ENCODE data around the gene FNBP1.

FNBP1 gene

DNA sequence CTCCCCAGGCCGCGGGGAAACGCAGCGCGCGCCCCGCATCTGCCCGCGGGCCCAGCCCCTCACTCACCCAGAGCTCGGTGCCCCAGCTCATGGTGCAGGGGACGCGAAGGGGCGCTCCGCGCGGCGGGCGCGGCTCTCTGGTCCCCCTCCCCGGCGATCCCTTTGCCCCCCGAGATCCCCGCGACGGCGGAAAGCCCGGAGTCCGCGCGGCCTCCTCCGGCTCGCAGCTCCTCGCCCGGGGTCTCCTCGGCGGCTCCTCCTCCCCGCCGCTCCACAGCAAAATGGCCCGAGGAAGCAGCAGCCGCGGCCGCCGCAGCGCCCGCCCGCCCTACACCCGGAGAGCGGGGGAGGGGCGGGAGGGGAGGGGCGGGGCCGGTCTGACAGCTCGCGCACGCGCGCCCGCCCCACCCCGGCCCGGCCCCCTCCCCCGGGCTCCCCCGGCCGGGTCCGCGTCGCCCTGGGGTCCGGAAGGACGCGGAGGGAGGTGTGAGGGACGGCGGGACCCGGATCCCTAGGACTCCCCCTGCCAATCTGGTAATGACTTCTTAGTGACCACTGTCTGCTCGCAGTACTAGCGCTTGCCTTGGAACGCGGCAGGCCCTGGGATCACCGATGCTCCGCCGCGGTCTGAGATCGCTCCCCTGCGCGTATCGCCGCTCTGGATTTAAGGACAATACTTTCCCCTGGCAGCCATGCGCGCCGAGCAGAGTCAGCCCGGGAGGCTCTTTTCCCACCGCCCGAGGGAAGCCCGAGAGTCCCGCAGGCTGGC is at the start of gene FNBP1:
Gene FNBP1 (minus strand): TSS at position 305 of the 769 bp plus-strand sequence. CDS start 214 bp downstream, at position 91.
- peak within 1 kb of the TSS; percentile 98 for H3K27ac ChIP-seq
- TF ChIP-seq, protein P1, sequence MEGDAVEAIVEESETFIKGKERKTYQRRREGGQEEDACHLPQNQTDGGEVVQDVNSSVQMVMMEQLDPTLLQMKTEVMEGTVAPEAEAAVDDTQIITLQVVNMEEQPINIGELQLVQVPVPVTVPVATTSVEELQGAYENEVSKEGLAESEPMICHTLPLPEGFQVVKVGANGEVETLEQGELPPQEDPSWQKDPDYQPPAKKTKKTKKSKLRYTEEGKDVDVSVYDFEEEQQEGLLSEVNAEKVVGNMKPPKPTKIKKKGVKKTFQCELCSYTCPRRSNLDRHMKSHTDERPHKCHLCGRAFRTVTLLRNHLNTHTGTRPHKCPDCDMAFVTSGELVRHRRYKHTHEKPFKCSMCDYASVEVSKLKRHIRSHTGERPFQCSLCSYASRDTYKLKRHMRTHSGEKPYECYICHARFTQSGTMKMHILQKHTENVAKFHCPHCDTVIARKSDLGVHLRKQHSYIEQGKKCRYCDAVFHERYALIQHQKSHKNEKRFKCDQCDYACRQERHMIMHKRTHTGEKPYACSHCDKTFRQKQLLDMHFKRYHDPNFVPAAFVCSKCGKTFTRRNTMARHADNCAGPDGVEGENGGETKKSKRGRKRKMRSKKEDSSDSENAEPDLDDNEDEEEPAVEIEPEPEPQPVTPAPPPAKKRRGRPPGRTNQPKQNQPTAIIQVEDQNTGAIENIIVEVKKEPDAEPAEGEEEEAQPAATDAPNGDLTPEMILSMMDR (conservative IDR thresholded peaks at IDR 0.05): no peak; the same call in 1 of the 2 replicates

DNA sequence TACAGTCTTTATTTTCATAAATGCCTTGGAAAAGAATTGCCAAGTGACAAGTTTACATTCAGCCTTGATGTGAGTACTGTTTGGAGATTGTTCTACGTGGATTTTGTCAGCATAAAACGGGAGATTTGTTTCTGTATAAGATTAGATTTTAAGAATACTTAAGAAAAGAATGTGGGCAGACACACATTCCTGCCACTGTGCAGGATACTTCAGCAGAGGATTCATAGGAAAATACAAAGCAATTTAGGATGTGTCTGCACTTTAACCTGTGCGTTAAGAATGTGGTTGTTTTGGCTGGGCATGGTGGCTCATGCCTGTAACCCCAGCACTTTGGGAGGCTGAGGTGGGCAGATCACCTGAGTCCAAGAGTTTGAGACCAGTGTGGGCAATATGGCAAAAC is 47.9 kb upstream of the FNBP1 start:
- TF ChIP-seq, protein P1 (conservative IDR thresholded peaks at IDR 0.05): no peak
- H3K27ac ChIP-seq: no peak overlapping the region

DNA sequence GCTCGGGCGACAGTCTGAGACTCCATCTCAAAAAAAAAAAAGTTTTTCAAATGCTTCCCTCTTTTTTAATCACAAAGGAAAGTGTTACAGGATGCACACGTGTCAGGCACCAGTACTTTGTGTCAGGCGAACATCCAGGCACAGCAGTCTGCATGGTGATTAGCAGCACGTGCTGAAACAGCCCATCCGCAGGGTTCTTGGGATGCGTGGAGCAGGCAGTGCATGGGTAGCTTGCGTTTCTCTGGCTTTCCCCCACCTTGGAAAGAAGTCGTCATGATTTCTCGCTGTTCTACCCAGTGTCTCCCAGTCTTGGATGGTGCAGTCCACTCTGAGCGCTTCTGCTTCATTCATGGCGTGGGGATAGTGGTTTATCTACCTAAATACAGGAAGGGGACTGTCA is 46.2 kb upstream of the FNBP1 start:
- H3K27ac ChIP-seq: no peak overlapping the region
- TF ChIP-seq, protein P1 (conservative IDR thresholded peaks at IDR 0.05): no peak

DNA sequence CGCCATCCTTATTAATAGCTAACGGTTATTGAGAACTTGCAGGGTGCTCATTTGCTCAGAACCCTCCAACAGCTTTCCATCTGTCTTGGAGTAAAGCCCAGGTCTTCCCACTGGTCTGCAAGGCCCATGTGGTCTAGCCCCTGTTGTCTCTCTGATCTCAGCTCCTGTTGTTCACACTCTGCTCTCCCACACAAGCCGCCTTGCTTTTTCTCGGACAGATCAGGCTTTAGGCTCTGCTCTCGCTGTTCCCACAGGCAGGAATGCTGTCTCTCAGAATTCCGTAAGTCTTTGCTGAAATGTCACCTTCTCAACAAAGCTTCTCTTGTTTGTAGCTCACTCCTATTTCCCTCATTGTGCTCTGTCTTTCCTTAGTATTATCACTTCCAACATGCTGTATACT is 45.1 kb upstream of the FNBP1 start:
- TF ChIP-seq, protein P1 (conservative IDR thresholded peaks at IDR 0.05): no peak
- H3K27ac ChIP-seq: no peak overlapping the region

DNA sequence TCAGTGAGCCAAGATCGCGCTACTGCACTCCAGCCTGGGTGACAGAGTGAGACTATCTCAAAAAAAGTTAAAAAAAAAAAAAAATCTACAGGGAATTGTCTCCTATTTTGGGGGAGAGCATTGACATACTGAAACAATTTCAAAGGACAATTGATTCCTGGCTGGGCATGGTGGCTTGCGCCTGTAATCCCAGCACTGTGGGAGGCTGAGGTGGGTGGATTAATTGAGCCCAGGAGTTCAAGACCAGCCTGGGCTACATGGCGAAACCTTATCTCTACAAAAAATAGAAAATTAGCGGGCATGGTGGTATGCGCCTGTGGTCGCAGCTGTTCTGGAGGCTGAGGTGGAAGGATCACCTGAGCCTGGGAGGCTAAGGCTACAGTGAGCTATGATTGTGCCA is 41.3 kb upstream of the FNBP1 start:
- H3K27ac ChIP-seq: no peak overlapping the region
- TF ChIP-seq, protein P1 (conservative IDR thresholded peaks at IDR 0.05): no peak

DNA sequence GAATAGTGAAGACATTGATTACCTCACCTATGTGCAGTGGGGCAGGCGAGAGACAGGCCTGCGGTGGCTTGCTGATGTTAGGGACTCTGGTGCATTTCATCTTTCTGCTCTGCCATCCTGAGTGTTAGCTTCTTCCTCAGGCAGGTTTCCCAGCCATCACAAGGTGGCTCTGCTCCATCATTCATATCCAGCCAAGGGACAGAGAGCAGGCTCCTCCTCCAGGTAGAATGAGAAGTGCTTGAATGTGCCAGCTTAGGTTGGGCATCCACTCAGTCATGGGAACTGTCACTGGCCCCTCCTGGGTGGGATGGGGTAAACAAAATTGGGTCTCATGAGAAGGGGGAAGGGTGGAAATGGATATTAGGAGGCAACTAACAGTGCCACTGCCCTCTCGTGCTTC is 35.6 kb upstream of the FNBP1 start:
- TF ChIP-seq, protein P1 (conservative IDR thresholded peaks at IDR 0.05): no peak
- H3K27ac ChIP-seq: no peak overlapping the region

DNA sequence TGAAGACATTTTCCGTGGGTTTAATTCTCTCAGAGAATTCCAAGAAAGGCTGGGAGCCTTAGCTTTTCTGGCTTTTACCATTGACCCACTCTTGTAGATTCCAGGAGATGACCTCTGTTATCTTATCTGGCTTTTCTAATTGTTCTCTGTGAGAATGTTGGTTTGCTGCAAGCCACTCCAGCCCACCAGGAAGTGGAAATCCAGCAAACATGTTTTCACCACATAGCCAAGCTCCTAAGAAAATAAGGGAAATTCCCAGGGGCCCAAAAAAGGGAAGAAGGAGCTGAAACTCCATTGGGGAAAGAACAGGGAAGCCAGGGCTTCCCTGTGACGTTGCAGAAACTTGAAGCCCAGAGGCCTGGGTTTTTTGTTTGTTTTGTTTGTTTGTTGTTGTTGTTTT is 30.4 kb upstream of the FNBP1 start:
- no peak overlapping the region for H3K27ac ChIP-seq
- TF ChIP-seq, protein P1 (conservative IDR thresholded peaks at IDR 0.05): no peak

Measured in VCaP (cell line).